HG03378 (cell line): ENCODE data around the gene EPS8L3.
"Not testable (repeated sequence)": the region's sequence is repeated elsewhere in the genome, so short reads cannot be mapped to it uniquely, and the experiment has no call there.

ENCODE experiments used
- ATAC-seq: cut with Tn5 transposase; IDR thresholded peaks from one replicate; pipeline ENCODE4 v1.9.1; 2021; ENCODE audit warnings: mild to moderate bottlenecking, moderate library complexity; ENCODE audit not compliant: unreplicated experiment

The EPS8L3 gene, protein sequence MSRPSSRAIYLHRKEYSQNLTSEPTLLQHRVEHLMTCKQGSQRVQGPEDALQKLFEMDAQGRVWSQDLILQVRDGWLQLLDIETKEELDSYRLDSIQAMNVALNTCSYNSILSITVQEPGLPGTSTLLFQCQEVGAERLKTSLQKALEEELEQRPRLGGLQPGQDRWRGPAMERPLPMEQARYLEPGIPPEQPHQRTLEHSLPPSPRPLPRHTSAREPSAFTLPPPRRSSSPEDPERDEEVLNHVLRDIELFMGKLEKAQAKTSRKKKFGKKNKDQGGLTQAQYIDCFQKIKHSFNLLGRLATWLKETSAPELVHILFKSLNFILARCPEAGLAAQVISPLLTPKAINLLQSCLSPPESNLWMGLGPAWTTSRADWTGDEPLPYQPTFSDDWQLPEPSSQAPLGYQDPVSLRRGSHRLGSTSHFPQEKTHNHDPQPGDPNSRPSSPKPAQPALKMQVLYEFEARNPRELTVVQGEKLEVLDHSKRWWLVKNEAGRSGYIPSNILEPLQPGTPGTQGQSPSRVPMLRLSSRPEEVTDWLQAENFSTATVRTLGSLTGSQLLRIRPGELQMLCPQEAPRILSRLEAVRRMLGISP

DNA sequence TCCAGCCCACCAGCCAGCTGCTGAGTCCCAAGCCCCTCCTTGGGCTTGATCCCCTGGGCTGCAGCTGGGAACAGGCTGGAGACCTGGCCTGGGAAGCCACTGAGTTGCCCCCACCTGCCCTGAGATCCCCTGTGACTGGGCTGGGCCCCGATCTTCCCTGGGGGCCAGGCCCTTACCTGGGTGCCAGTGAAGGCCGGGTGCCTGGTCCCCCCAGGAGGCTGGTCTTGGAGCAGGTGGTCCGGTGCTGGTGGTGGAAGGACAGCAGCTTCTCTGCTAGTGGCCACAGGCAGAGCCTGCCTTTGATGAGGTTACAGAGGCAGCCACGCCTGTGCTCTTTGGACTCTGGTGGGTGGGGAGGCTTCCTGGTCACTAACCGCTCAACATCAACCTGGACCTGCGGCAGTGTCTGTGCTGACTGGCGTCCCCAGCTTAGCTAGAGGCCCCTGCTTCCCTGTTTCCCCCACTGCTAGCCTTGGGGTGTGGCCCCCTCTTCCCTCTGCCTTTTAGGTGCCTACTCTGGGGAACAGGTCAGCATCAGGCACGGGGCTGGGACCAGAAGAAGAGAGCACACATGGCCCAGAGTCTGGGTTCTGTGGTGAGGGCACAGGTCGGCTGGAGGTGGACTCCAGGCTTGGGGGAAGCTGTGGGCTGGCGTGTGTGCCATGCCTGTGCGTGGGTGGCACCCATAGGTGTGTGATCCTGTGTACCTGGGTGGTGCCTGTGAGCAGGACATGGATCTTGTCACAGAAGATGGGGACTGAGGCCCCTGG, at the start of gene EPS8L3:
Gene EPS8L3 (minus strand): TSS at position 278 of the 770 bp plus-strand sequence. CDS start 2,174 bp downstream, outside the sequence.
- ATAC-seq = no peak

DNA sequence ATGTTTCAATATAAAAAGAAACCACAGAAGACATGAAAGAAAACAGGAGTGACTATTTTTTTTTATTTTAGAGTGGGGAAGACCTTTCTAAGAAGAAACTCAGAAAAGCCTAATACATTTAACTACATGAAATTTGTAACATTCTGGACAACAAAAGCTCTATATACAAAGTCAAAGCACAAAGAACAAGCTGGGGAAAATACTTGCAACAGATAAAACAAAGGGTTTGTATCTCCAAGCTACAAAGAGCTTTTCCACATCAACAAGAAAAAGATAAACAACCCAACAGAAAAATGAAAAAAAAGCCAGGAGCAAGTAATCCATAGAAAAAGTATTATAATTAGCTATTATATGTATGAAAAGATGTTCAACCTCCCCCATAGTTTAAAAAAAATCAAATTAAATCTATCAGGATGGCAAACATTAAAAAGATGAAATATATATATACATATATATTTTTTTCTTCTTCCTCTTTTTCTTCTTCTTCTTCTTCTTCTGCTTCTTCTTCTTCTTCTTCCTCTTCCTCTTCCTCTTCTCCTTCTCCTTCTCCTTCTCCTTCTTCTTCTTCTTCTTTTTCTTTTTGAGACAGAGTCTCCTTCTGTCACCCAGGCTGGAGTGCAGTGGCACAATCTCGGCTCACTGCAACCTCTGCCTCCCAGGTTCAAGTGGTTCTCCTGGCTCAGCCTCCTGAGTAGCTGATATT, 49.1 kb upstream of the EPS8L3 start:
- no peak for ATAC-seq

DNA sequence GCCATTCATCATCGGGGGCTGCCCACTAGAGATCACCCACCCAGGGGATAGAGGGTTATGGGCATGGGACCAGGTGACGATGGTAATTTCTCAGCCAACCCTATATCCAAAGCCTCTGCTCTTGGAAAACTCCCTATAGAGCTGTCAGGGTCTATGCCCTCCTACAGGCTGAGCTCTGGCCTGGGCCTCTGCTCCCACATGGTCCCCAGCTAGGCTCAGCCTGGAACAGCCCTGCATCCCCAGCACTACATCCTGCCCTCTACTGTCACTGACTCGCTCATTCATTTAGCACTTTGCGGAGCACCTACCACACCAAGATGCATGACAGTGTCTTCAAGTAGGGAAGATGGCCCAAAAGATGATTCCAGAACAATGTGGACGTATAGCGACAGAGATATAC, 45.0 kb upstream of the EPS8L3 start:
- no peak for ATAC-seq

DNA sequence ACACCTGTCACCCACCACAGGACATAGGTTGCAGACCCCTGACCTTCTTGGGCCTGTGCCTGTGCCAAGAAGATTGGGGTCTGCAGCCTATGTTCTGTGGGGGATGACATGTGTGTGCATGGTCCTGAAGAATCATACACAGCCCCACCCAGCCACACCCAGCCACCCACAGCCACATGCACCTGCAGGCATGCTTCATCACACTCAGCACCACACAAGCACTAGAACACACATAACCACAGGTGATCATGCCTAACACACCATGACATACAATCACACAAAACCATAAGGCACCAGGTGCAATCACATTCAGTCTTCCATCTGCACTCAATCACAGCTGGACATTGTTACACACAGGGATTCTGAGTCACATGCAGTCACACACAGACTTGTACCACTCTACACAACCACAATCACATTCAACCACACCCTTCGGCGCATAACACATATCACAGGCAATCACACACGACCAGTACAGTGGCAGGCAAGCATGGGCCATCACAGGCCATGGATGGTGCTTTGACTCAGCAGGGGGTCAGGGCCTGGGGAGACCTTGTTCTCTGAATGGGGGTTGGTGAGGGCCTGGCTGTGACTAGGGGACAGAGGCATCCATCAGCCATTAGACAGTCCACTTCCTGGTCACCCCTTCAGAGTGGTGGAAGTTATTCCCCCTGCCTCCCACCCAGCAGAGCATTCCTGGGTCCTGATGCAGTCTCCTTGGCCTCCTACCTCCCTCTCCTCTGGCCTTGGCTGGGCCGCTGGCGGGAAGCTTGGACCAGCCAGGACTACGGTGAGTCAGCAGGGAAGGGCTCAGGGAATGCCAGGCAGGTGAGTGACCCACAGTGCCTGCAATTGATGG, 44.3 kb upstream of the EPS8L3 start:
- no peak for ATAC-seq

DNA sequence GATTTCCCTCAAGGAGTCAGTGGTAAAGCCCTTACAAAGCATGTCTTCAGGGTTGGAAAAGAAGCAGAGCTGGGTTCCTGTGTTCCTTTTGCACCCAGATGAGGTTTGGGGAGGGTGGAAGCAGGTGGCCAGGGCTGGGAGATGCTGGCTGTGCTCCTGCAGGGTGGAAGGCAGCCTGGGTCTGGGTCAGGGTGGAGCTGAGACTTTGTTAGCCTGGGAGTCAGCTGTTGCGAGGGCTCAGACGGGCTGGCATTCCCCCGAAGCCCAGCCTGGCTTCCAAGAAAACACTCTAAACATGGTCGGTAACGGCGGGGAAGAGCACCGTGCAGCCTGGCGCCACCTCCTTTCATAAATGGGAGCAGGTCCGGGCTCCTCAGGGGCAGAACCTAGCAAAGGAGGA, 43.7 kb upstream of the EPS8L3 start:
- ATAC-seq = no peak

DNA sequence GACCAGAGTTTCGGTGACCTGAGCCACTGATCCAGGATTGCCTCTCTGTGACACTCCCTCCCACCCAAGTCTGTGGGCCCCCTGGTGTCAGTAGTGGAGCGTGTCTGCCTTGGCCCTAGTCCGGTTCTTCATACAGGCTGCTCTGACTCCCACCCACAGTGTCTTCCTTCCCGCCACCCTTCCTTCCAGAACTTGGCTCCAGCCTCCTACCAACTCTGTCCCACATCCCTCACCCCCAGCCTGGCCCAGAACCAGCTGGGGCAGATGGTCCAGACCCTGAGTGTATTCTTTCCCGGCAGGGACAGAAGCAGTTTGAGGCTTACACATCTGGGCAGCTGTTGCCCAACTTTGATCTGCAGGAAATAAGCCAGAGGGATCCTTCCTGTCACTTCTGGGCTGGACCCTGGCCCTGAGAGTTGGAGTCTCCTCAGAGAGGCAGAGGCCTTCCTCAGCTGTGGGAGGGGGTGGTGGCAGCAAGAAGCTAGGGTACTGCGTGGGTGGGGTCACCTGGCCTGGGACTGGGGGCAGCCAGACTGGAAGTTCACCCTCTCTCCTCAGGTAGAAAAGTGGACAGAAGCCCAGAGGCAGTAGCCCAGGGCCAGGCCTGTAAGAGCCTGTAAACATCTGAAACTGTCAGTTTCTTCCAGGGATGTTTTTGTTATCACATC, 43.1 kb upstream of the EPS8L3 start:
- ATAC-seq = no peak

DNA sequence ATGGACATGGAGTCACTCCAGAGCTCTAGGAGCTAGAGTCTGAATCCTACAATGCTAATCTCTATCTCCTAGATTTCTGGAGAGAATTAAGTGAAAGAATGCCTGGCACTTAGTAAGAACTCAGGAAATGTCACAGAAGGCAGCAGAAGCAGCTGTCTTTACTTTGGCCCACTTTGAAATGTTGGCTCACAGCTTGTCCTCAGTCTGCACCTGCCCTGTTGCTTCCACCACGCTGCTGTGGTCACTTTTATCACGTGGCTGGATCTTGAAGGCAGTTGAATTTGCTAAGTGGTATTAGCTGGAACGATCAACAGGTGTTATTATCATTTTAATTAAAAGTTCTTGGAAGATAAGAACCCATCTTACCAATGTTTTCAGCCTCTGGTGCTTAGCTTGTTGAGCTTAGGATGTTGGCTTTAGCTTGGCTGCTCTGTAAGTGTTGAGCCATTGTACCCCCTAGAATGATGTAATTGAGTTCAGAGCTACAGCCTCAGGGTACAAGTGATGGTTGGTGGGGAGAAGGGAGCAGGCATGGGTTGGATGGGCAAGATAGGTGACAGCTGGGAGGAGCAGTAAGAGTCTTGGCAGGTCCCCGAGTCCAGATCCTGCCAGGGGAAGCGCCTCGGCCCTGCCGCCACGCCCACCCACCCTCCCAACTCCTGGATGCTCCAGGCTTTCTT, 41.9 kb upstream of the EPS8L3 start:
- ATAC-seq = no peak

DNA sequence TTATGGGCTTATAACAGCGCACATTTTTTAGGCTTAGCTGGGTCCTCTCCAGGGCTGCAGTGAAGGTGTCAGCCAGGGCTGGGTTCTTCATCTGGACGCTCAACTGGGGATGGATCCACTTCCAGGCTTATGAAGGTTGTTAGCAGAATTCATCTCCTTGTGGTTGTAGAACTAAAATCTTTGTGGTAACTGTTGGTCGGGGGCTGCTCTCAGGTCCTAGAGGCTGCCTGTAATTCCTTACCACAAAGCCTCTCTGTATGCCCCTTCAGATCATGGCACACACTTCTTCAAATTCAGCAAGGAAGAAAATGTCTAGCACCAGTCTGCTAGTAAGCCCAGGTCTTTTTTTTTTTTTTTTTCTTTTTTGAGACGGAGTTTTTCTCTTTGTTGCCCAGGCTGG, 40.9 kb upstream of the EPS8L3 start:
- no peak for ATAC-seq

DNA sequence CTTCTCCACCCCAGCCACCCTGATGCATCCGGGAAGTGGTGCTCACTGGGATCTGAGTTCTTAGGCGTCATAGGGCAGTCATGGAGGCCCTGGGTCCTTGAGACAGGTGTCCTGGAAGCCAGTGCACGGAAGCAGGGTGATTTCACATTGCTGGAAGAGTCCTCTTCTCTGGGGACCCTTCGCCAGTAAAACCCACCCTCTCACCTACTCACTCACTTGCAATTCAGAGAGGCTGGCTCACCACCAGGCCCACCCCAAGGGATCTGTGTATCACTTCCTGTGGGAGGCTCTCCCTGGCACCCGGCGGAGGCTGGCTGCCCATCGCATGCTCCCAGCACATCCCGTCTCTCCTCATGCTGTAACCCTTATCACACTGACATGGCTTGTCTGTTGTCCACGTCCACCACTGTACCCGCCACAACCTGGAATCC, 40.2 kb upstream of the EPS8L3 start:
- no peak for ATAC-seq

DNA sequence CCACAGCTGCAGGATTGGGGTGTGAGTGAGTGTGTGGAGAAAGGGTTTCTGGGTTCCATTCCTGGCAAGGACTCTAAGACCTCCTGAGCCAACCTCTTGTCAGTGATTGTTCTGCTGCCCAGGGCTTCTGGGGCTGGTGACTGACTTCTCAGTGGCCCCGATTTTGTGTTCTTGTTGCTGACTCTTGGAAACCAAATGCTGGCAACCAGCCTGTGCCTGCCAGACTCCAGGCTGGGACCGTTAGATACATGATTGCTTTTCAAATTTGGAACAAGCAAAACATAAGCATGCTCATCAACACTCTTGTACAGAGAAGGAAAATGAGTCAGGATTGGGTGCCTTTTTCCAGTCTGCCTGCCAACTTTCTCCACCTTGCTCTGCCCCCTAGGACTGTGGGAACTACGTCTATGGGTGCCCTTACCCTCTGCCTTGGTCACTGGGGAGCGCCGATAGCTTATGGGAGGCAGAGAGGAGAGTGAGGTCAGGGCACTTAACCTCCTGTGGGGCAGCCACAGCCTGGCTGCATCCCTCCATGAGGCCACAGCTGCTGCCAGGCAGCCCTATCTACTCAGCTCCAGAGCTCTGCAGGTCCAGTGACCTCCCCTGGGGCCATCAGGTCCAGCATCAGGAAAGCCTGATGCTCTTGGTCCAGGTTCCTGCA, 39.3 kb upstream of the EPS8L3 start:
- no peak for ATAC-seq

DNA sequence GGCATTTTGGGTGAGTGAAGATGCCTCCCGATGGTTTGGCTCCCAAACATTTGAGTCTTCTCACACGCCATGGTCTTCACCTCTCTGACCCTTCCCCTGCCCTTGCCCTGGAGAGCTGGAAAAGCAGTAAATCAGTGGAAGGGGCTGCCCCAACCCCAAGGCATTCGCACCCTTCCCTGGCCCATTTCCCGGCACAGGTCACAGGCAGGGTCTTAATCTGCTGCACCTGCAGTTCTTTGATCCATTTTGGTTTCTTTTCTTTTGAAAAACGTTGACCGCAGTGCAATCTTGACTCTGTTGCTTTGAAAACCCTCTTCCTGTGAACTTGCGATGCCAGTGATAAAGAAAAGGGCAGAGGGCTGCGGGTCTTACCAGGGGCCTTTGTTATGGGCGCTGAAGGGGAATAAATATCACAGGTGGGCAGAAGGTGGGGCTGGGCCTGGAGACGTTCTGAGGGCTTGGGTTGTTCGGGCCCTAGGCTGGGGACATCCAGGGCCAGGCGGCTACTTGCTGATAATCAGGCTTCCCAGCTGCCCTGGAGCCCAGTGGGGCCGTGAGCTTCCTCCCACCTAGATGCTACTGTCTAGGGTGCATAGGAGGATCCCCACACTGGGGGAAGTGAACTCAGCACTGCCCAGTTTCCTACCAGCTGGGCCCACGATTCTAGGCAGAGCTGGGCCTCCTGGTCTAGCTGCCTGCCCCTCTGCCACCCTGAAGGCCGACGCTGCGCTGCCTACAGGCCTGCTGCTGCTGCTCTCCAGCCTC, 38.6 kb upstream of the EPS8L3 start:
- no peak for ATAC-seq

DNA sequence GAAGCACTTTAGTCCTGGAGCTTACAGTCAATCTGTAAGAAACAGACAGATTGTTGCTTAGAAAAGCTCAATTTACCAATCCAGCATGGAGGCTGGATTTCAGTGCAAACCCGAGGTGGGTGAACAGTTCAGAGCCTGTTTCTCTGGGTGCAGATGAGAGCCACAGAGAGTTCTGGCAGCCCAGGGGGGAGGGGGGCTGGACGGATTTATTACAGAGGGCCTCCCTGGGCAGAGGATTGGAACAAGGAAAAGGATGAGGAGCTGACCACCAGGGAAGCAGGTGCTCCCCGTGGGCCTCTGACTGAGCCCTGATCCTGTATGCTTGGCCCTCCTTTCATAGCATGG, 38.0 kb upstream of the EPS8L3 start:
- no peak for ATAC-seq

DNA sequence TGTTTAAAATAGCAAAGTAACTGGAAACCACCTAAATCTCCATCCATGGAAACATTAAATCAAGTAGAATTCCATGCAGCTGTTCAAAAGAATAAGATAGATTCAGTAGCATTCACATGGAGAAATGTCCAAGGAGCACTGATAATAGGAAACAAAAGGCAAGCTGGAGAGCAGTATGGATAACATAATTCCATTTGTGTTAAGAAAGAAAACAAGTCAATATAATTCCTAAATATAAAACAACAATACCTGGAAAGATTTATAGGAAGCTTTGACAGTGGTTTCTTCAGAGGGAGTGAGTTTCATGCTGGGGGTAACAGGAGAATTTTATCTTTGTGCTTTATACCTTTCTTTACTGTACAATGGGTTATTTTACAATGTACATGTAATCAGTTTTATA, 36.6 kb upstream of the EPS8L3 start:
- ATAC-seq = no peak

DNA sequence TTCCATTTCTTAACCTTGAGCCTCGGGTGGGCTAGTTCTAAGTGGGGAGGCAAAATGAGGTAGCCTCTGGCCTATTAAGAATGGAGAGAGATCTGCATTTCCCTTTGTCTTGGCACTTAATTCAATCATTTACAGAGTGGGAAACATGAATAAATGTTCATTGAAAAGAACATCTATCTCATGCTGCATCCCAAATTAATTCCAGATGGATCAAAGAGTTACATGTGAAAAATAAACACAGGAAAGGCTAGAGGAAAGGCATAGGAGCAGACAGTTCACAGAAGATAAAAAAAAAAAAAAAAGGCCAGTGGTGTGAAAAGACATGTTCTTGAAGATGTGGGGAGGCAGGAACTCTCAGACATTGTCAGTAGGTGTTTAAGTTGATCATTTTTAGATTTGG, 35.7 kb upstream of the EPS8L3 start:
- no peak for ATAC-seq

DNA sequence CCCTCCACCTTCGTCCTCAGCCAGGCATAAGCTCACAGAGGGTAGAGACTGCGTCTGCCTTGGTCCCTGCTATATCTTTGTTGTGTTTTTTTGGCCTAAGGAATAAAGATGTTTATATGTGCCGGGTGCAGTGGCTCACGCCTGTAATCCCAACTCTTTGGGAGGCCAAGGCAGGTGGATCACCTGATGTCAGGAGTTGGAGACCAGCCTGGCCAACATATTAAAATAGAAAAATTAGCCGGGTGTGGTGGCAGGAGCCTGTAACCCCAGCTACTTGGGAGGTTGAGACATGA, 33.5 kb upstream of the EPS8L3 start:
- ATAC-seq = not testable (repeated sequence)

DNA sequence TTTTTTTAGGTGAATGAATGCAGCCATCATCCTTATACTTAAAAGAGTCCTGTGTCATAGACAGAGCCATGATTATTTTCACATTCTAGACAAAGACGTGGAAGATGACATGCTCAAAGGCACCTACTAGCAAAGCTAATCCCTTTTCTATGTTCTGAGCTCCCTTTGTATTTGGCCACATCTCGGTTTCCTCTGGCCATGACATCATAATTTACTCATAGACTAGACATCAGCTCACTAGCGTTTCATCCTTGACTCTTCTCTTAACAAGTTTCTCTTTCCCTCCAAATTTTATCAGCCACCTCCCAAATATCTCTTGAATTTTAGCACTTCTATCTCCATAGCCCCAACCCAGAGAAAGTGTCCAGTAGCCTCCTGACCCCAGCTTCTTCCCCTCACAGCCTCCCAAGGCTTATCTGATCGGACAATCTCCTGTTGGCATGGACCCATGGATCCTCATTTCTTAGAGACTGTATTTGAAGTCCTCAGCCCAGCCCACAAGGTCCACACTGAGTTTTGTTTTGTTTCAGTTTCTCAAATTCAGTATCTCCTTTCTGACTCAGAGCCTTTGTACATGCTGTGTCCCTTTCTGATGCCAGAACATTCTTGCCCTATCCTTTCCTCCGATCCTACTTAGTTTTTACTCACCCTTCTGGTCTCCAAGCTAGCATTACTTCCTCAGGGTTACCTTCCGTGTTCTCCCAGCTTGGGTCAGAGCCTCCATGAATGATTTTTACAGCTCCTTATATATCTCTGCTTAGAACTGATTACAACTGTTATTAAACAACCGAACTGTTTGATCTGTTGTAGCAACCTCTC, 33.0 kb upstream of the EPS8L3 start:
- no peak for ATAC-seq
